Type B pancreatic cell (in vitro differentiated cells): ENCODE measurements around the gene CACNA2D1. TPM values are rescaled to one million over a fixed set of nuclear protein-coding genes. Genes with fewer than 3 reads are reported as not detected.

Experiments used
- DNase-seq: peaks from one replicate; pipeline ENCODE4 v3.0.0; 2021; ENCODE audit warnings: mixed read lengths; ENCODE audit not compliant: unreplicated experiment; ENCODE audit errors: extremely low spot score
- H3K27ac Mint-ChIP-seq: 2 replicates; pipeline ENCODE4 v1.8.0; 2021; ENCODE audit warnings: mild to moderate bottlenecking, mixed read lengths
- H3K27me3 Mint-ChIP-seq: 2 replicates; pipeline ENCODE4 v1.8.0; 2021; ENCODE audit warnings: mixed read lengths
- H3K36me3 Mint-ChIP-seq: 2 replicates; pipeline ENCODE4 v1.8.0; 2021; ENCODE audit warnings: mixed read lengths
- H3K4me1 Mint-ChIP-seq: one replicate; pipeline ENCODE4 v1.8.0; 2021; ENCODE audit warnings: mixed read lengths; ENCODE audit not compliant: unreplicated experiment
- H3K4me3 Mint-ChIP-seq: 2 replicates; pipeline ENCODE4 v1.8.0; 2021; ENCODE audit warnings: mild to moderate bottlenecking, mixed read lengths
- H3K9me3 Mint-ChIP-seq: 2 replicates; pipeline ENCODE4 v1.8.0; 2021; ENCODE audit warnings: mixed read lengths
- CTCF ChIP-seq: fragments of 200-600 bp; sonication (generic); conservative IDR thresholded peaks from 2 replicates; pipeline ENCODE4 v1.5.0; 2021; ENCODE audit warnings: antibody characterized with exemption, mild to moderate bottlenecking
- total RNA-seq: library from RNA; stranded (reverse); gene quantifications from 2 replicates; pipeline ENCODE4 v1.2.1, GENCODE V29; 2021; ENCODE audit warnings: low replicate concordance

CACNA2D1 gene
- total RNA-seq, 1 donor from 2014 or later = 21.5 TPM

GRCh38 chr7:82114237-82114636 is 329.3 kb downstream of the CACNA2D1 start:
- no peaks in the 10 kb centered on the region for H3K4me1 Mint-ChIP-seq
- H3K27me3 Mint-ChIP-seq = no peaks in the 10 kb centered on the region
- no peak overlapping the region for H3K4me3 Mint-ChIP-seq
- no peak for DNase-seq
- no peak overlapping the region for H3K27ac Mint-ChIP-seq
- no peaks in the 10 kb centered on the region for H3K9me3 Mint-ChIP-seq
- no peak for TF ChIP-seq CTCF
- H3K36me3 Mint-ChIP-seq = no peaks in the 10 kb centered on the region

GRCh38 chr7:82110146-82110840 is 333.3 kb downstream of the CACNA2D1 start:
- no peaks in the 10 kb centered on the region for H3K9me3 Mint-ChIP-seq
- H3K4me1 Mint-ChIP-seq = no peaks in the 10 kb centered on the region
- no peak overlapping the region for H3K27ac Mint-ChIP-seq
- H3K36me3 Mint-ChIP-seq = no peaks in the 10 kb centered on the region
- no peaks in the 10 kb centered on the region for H3K27me3 Mint-ChIP-seq
- TF ChIP-seq CTCF = no peak
- DNase-seq = no peak
- no peak overlapping the region for H3K4me3 Mint-ChIP-seq

- no peak overlapping the region for H3K27ac Mint-ChIP-seq
- no peak overlapping the region for H3K4me3 Mint-ChIP-seq
- no peak for TF ChIP-seq CTCF
- H3K36me3 Mint-ChIP-seq = no peaks in the 10 kb centered on the region
- H3K4me1 Mint-ChIP-seq = no peaks in the 10 kb centered on the region
- no peak for DNase-seq
- H3K27me3 Mint-ChIP-seq = no peaks in the 10 kb centered on the region
- no peaks in the 10 kb centered on the region for H3K9me3 Mint-ChIP-seq
Measured at GRCh38 chr7:82109288-82109687, 334.3 kb downstream of the CACNA2D1 start.

- Mint-ChIP-seq H3K9me3 (no peaks in the 10 kb centered on the region), H3K27ac (no peak overlapping the region), H3K4me1 (no peaks in the 10 kb centered on the region), H3K36me3 (no peaks in the 10 kb centered on the region), H3K4me3 (no peak overlapping the region), H3K27me3 (no peaks in the 10 kb centered on the region)
- no peak for DNase-seq
- no peak for TF ChIP-seq CTCF
Measured at GRCh38 chr7:82106201-82106600, 337.4 kb downstream of the CACNA2D1 start.

DNA sequence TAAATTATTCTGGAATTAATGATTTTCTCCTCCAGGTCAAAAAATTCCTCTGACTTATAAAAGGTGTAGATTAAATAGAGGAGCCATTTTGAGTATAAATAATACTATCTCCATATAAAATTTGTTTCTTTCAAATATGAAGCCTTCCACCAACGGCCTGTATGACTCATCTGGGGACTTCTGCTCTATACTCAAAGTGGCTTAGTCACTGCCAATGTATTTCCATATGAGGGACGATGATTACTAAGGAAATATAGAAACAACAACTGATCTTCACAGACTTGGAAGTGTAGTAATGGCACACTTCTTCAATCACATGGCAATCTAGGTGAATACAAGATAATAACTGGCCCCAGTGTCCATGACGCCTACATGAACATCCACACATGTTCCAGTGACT is 338.1 kb downstream of the CACNA2D1 start:
- no peaks in the 10 kb centered on the region for H3K27me3 Mint-ChIP-seq
- no peak overlapping the region for H3K27ac Mint-ChIP-seq
- no peaks in the 10 kb centered on the region for H3K36me3 Mint-ChIP-seq
- DNase-seq = no peak
- H3K4me3 Mint-ChIP-seq = no peak overlapping the region
- TF ChIP-seq CTCF = no peak
- no peaks in the 10 kb centered on the region for H3K4me1 Mint-ChIP-seq
- no peaks in the 10 kb centered on the region for H3K9me3 Mint-ChIP-seq
